Left renal pelvis (tissue), 4 donors: ENCODE measurements around the gene RAB30. TPM values are rescaled to one million over a fixed set of nuclear protein-coding genes. Genes with fewer than 3 reads are reported as not detected.
"Not testable (repeated sequence)": the region's sequence is repeated elsewhere in the genome, so short reads cannot be mapped to it uniquely, and the experiment has no call there.

Source experiments
- DNase-seq, 4 donors: peaks; one replicate each; pipeline ENCODE4 v3.0.0-alpha.2; 2013; ENCODE audit warnings: low read depth in 4 of 4, low spot score in 3 of 4
- polyA plus RNA-seq, 4 donors: library from polyadenylated mRNA; unstranded; fragments of 120-200 nt; gene quantifications; one replicate each; pipeline ENCODE4 v1.2.1, GENCODE V29; 2013; ENCODE audit not compliant: insufficient read length in 4 of 4

RAB30 gene
- polyA plus RNA-seq, 4 donors, result 6.1 to 17.8 (median 8.8) TPM

DNA sequence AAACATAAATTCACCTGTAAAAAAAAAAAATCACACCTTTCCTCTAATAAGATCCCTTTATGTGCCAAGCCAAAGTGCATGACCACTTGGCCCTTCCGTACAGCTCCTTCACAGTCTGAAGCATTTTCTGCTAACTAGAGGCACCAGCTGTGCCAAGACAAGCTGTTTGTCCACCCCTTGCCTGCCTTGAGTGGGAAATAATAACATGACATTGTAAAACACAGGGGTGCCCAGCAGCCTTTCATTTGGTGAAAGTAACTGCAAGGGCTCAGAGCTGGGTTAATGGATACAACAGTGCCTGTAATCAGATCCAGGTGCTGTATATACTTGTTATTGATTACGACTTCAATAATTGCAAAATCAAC lies 110.9 kb downstream of the RAB30 start:
- DNase-seq, result no peak

DNA sequence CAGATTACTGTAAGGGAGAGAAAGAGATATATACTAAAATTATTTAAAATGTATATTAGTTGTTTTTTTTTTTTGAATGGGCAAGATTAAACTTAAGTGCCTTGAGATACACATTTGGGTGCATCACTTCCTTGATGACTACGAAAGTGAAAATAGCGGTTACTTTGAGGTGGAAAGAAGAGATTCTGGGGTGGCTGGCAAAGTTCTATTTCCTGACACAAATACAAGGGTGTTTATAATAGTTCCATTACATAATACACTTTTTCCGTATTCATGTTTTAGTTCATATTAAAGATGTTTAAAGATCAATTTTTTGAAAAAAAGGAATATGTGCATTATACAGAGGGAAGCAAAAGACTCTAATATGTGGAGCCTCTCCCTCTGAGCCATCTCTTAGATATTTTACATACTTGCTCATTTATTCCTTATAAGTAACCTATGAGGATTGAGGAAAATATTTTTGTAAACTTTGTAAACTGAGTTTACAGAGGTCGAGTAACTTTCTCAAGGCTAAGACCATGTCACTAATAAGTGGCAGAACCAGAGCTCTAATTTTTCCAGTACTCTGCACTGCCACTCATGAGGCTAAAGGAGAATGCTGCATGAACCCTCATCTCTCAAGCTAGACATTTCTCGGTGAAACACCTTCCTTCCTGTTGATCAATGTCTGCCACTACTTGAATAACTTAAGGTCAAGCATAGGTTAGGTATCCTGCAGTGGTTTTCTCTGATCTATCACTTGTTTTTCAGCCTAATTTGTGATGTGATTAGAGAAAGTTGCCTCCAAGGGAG lies 111.5 kb downstream of the RAB30 start:
- no peak for DNase-seq

DNA sequence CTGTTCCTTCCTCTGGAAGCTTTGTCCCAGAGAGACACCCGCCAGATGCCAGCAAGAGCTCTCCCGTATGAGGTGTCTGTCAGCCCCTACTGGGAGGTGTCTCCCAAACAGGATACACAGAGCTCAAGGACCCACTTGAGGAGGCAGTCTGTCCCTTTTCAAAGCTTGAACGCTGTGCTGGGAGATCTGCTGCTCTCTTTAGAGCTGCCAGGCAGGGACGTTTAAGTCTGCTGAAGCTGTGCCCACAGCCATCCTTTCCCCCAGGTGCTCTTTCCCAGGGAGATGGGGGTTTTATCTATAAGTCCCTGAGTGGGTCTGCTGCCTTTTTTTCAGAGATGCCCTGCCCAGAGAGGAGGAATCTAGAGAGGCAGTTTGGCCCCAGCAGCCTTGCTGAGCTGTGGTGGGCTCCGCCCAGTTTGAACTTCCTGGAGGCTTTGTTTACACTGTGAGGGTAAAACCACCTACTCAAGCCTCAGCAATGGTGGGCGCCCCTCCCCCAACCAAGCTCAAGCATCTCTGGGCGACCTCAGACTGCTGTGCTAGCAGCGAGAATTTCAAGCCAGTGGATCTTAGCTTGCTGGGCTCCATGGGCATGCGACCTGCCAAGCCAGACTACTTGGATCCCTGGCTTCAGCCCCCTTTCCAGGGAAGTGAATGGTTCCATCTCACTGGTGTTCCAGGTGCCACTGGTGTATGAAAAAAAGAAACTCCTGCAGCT lies 115.8 kb downstream of the RAB30 start:
- not testable (repeated sequence) for DNase-seq

DNA sequence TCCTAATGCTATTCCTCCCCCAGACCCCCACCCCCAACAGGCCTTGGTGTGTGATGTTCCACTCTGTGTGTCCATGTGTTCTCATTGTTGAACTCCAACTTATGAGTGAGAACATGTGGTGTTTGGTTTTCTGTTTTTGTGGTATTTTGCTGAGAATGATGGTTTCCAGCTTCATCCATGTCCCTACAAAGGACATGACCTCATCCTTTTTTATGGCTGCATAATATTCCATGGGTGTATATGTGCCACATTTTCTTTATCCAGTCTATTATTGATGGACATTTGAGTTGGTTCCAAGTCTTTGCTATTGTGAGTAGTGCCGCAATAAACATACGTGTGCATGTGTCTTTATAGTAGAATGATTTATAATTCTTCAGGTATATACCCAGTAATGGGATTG lies 121.2 kb downstream of the RAB30 start:
- DNase-seq, result not testable (repeated sequence)

DNA sequence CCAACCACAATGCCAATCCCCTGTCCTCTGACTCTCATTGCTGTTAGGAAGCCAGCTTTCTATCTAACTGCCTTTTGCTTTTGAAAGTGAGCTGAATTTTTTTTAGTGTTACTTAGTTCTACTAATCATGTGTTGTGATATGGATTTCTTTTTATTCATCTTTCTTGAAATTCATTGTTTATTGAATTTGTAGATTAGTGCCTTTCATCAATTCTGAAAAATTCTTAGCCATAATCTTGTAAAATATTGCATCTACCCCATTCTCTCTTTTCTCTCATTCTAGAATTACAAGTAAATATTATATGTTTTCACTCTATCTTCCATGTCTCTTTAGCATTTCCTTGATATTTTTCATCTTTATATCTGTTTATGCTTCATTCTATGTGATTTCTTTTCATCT lies 122.3 kb downstream of the RAB30 start:
- no peak for DNase-seq

DNA sequence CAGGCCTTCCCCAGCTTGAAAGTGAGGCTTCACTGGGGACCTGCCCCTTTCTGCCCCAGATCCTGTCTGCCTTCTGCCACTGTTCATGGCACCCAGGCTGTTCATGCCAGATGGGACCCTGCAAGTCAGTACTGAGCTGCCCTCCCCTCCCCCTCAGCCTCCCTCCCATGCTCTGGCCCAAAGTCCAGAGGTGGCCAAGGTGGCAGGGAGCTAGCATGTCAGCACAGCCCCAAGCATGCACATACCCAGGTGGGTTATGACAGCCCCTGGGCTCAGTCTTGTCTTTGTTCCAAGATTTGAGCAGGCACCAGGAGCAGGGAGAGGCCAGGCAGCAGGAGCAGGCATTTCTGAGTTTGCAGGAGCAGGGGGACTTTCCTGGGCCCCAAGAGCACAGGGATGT lies 126.0 kb downstream of the RAB30 start:
- DNase-seq, result no peak

DNA sequence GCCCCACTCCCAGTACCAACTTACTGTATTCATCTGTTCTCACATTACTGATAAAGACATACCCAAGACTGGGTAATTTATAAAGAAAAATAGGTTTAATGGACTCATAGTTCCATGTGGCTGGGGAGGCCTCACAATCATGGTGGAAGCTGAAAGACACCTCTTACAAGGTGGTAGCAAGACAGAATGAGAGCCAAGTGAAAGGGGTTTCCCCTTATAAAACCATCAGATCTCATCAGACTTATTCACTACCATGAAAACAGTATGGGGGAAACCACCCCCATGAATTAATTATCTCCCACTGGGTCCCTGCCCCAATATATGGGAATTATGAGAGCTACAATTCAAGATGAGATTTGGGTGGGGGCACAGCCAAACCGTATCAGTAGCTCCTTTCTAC lies 126.7 kb downstream of the RAB30 start:
- not testable (repeated sequence) for DNase-seq

DNA sequence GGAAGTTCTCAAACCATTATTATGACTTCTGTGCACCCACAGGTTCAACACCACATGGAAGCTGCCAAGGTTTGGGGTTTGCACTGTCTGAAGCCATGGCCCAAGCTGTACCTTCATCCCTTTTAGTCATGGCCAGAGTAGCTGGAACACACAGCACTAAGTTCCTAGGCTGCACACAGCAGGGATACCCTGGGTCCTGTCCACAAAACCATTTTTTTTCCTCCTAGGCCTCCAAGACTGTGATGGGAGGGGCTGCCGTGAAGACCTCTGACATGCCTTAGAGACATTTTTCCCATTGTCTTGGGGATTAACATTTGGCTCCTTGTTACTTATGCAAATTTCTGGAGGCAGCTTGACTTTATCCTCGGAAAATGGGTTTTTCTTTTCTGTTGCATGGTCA lies 127.5 kb downstream of the RAB30 start:
- no peak for DNase-seq

DNA sequence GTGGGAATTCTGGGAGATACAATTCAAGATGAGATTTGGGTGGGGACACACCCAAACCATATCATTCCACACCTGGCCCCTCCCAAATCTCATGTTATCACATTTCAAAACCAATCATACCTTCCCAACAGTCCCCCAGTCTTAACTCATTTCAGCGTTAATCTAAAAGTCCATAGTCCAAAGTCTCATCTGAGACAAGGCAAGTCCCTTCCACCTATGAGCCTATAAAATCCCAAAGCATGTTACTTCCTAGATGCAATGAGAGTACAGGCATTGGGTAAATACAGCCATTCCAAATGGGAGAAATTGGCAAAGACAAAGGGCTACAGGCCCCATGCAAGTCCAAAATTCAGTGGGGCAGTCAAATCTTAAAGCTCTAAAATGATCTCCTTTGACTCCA lies 128.3 kb downstream of the RAB30 start:
- not testable (repeated sequence) for DNase-seq

DNA sequence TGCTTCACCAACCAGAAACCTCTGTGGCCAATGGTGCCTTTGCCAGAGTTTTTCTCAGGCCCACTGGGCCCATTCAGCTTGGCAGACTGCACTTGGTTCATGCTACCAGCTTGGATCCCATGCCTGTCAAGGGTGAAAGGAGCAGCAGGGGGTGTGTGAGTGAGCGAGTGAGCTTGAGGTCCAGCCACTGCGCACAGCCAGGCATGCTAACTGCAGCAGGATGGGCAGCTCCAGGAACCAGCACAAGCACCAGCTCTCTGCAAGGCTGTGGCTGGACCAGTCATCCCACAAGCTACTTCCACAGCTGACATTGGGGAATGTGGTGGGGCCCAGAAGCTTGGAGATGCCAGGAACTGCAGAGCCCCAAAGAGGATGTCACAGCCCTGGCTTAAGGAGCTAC lies 129.3 kb downstream of the RAB30 start:
- DNase-seq, result no peak

DNA sequence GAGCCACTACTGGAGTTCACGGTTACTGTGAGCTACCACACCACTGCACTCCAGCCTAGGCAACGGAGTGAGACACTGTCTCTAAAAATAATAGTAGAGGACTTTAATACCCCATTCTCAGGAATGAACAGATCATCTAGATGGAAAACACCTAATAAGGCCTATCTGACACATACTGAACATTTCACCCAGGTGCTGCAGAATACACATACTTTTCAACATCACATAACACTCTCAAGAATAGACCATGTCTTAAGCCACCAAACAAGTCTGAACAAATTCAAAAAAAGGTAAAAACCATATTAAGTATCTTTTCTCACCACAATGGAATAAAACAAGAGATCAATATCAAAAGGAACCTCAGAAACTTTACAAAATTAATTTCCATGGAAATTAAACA lies 132.2 kb downstream of the RAB30 start:
- no peak for DNase-seq

DNA sequence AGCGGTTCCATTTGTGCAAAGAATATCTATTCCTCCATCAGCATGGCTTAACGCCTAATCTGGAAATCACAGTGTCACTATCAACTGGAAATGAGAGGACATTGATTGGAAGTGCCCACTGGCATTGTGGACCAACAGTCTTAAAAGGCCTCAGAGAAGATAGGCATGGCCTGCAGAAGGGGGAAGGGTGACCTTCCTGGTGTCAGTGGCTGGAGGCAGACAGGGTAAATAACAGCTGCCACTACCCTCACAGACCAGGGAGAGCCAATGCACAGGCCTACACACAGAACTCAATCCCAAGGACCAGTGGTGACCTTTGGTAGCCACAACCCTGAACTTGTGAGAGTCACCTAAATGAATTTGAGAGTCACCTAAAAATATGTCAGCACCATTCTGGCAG lies 134.1 kb downstream of the RAB30 start:
- no peak for DNase-seq

DNA sequence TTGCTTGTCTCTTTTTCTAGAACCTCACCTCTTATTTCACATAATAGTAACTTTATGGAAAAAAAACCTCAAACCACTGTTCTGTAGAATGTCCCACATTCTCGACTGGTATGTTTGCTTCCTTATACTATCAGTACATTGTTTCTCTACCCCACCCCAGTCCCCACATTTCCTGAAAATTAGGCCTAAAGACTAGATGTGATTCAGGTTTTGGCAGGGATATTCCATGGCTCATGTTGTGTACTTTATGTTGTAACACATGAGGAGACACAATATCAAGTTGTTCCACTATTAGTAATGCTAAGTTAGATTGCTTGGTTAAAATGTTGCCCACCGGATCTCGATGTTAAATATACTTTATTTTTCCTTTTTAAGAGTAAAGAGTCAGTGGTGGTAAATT lies 135.4 kb downstream of the RAB30 start:
- DNase-seq, result no peak

DNA sequence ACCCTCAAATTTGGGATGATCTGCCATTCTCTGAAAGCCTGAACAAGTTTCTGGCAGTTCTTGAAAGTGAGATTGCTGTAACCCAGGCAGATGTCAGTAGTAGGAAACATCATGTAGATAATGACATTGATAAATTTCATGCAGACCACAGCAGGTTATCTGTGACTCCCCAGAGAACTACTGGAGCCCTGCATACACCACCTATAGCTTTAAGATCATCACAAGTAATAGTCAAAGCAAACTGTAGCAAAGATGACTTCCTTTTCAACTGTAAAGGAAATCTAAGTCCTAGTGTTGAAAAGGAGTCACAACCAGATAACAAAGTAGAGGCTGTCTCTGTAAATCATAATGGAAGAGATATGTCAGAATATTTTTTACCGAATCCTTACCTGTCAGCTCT lies 139.1 kb downstream of the RAB30 start:
- no peak for DNase-seq

DNA sequence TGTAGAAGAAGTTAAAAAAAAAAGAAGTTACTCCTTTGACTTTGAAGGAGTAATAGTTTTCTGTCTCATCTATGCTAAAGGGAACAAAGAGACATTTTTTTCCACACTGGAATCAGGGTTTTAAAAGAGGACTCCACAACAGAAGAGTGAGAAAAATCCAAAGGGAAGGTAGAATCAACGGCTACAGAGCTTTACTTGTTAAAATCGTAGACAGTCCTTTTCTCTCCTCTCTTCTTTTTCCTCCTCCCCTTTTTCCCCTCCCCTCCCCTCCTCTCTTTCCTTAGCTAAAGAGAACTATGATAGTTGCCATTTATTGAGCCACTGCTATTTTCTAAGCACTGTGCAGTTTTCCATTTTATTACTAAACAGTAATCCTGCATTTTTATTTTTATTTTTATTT lies 141.0 kb downstream of the RAB30 start:
- DNase-seq, result no peak

DNA sequence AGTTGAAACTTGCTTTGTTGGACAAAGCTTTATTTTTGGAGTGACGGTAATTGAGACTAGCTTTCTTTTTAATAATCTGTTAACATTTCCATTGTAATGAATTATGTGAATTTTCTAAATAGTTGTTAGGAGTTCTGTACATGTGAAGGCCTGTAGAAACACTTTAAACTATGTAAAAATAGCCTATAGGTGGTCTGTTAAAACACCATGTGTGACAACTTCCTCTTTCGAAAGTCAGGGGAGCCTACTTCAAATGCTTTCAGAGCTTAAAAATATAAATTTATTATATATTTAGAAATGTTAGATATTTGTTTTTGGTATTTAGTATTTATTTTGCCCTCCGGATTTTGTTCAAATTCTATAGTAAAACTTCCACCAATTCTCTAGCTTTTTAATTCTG lies 141.5 kb downstream of the RAB30 start:
- no peak for DNase-seq

DNA sequence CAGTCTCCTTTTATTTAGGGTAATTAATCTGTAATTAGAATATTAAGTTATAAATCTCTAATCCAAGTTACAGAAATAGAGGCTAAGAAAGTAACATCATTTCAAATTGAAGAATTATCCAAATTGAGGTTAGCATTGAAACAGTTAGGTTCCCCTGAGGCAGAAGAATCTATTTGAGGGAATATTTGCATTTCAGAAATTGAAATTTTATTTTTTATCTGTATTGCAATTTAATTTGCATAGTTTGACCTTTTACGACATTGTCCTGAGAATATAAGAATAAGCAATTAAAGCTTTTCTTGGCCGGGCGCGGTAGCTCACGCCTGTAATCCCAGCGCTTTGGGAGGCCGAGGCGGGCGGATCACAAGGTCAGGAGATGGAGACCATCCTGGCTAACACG lies 142.6 kb downstream of the RAB30 start:
- no peak for DNase-seq

DNA sequence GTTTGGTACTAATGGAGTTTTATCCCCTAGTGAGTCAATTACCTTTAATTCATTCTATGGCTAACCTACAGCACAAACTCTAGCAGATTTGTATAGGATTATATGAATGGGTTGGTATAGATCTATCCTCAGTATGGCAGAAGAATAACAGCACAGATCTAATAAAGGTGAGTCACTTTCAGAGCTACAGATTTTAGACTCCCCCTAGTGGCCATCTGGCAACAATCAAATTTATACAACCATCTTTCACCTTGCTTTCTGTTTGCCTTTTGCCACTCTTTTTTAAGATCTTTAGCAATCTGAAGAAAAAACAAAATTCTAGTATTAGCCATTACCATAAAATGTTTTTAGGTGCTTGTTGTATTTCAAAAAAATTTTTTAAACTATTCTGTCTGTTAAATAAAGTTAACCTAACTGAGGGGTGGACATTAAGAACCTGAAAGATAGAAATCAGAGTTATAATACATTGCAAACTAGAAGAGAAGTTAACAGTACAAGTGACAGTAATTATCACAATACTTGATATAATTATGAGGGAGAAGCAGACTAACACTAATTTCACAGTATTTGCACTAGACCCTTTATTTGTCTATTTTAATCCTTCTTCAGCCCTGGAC lies 144.3 kb downstream of the RAB30 start:
- peak in 2 of 4 donors; percentile 18 to 20 for DNase-seq

DNA sequence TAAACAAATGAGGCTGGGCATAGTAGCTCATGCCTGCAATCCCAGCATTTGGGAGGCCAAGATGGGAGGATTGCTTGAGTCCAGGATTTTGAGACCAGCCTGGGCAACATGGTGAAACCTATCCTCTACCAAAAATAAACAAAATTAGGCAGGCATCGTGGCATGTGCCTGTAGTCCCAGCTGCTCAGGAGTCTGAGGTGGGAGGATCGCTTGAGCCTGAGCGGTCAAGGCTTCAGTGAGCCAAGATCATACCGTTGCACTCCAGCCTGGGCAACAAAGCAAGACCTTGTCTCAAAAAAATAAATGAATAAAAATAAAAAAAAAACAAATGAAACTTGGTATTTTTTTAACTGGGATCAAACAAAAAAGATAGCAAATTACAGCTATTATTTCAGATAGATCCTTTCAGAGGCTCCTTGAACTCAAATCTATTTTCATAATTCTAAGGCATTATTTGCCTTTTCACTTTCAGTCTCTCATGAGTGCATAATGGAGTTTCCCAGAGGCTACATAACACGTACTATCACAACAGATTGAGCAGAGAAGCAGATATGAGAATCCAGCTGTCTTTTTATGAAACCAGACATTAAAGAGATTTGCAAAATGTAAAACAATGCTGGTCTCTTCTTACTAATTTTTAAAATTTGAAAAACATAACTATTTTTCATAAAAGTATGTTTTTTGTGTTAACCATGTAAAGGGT lies 147.0 kb downstream of the RAB30 start:
- no peak for DNase-seq
